Tibial artery (tissue), 4 donors: Measurements from ENCODE around the gene NME3.

ENCODE experiments used
- DNase-seq, 2 donors: peaks; one replicate each; pipeline ENCODE4 v3.0.0-alpha.2; 2019
- H3K27ac ChIP-seq, 2 donors: fragments of 200-600 bp; sonication (generic) in 1 of 2; 1 replicate in 1 of 2; 2 replicates in 1 of 2; pipeline ENCODE4 v1.5.1; 2018 to 2019; ENCODE audit warnings: mild to moderate bottlenecking in 1 of 2
- H3K27me3 ChIP-seq, 2 donors: fragments of 200-600 bp; sonication (generic) in 1 of 2; one replicate each; pipeline versions ENCODE4 v1.5.1 to v1.6.0; 2016 to 2019
- H3K36me3 ChIP-seq, 3 donors: fragments of 200-600 bp; sonication (generic) in 2 of 3; one replicate each; pipeline ENCODE4 v1.5.1; 2016 to 2019; ENCODE audit warnings: mild to moderate bottlenecking in 2 of 3
- H3K4me1 ChIP-seq, 4 donors: fragments of 200-600 bp; sonication (generic) in 2 of 4; 1 replicate in 3 of 4; 2 replicates in 1 of 4; pipeline ENCODE4 v1.5.1; 2016 to 2019
- H3K4me3 ChIP-seq, 2 donors: fragments of 200-600 bp; sonication (generic) in 1 of 2; 1 replicate in 1 of 2; 2 replicates in 1 of 2; pipeline ENCODE4 v1.5.1; 2018 to 2019; ENCODE audit warnings: mild to moderate bottlenecking in 2 of 2
- H3K9me3 ChIP-seq, 3 donors: fragments of 200-600 bp; sonication (generic) in 1 of 3; one replicate each; pipeline ENCODE4 v1.5.1; 2016 to 2019
- CTCF ChIP-seq, 2 experiments: fragments of 200-600 bp in 1 of 2; fragments of 450-650 bp in 1 of 2; IDR thresholded peaks; one replicate each; pipeline ENCODE4 v1.5.1; 2017 to 2019; ENCODE audit warnings: antibody characterized with exemption in 2 of 2, mild to moderate bottlenecking in 1 of 2, moderate library complexity in 1 of 2
- intact Hi-C: fragments of 100-400 bp; cut with DNase I; formaldehyde crosslinking; loops from one replicate; pipeline ENCODE4 v1.15.0; 2023; ENCODE audit warnings: low total_unique reads

Gene NME3

GRCh38 chr16:1752853-1753252, 18.5 kb downstream of the NME3 start:
- DNase-seq, result no peak
- intact Hi-C loops, result no loop called here
- H3K36me3 ChIP-seq, result peaks cover 50 to 79% (median 57%) of the 10 kb centered on the region in 3 donors

GRCh38 chr16:1751946-1752345, 19.4 kb downstream of the NME3 start:
- no peak overlapping the region for H3K27ac ChIP-seq
- no peak for DNase-seq
- TF ChIP-seq CTCF (IDR thresholded peaks at IDR 0.05), result no peak
- no peaks in the 10 kb centered on the region for H3K9me3 ChIP-seq
- peaks cover 49 to 81% (median 57%) of the 10 kb centered on the region in 3 donors for H3K36me3 ChIP-seq
- intact Hi-C loops, result no loop called here
- H3K27me3 ChIP-seq, result no peaks in the 10 kb centered on the region
- no peak overlapping the region for H3K4me3 ChIP-seq
- no peaks in the 10 kb centered on the region for H3K4me1 ChIP-seq

More at GRCh38 chr16:1752853-1753252, 18.5 kb downstream of the NME3 start:
- H3K9me3 ChIP-seq, result no peaks in the 10 kb centered on the region
- no peak overlapping the region for H3K4me3 ChIP-seq
- H3K27me3 ChIP-seq, result no peaks in the 10 kb centered on the region
- no peaks in the 10 kb centered on the region for H3K4me1 ChIP-seq
- H3K27ac ChIP-seq, result no peak overlapping the region
- TF ChIP-seq CTCF (IDR thresholded peaks at IDR 0.05), result no peak

GRCh38 chr16:1749152-1750117, 21.9 kb downstream of the NME3 start:
- no peak for DNase-seq
- Histone ChIP-seq H3K27ac (no peak overlapping the region), H3K4me3 (no peak overlapping the region), H3K36me3 (peaks cover 45 to 94% (median 72%) of the 10 kb centered on the region in 3 donors), H3K27me3 (no peaks in the 10 kb centered on the region), H3K9me3 (no peaks in the 10 kb centered on the region), H3K4me1 (no peaks in the 10 kb centered on the region)
- intact Hi-C loops, result no loop called here
- TF ChIP-seq CTCF (IDR thresholded peaks at IDR 0.05), result no peak

- no peak for TF ChIP-seq CTCF (IDR thresholded peaks at IDR 0.05)
- peaks cover 52 to 97% (median 85%) of the 10 kb centered on the region in 3 donors for H3K36me3 ChIP-seq
- H3K27ac ChIP-seq, result no peak overlapping the region
- DNase-seq, result no peak
- no peaks in the 10 kb centered on the region for H3K4me1 ChIP-seq
- no peaks in the 10 kb centered on the region for H3K9me3 ChIP-seq
- intact Hi-C loops, result no loop called here
- no peak overlapping the region for H3K4me3 ChIP-seq
- H3K27me3 ChIP-seq, result no peaks in the 10 kb centered on the region
Measured at GRCh38 chr16:1747934-1748333, 23.4 kb downstream of the NME3 start.

- intact Hi-C loops, result no loop called here
- H3K27ac ChIP-seq, result no peak overlapping the region
- no peaks in the 10 kb centered on the region for H3K4me1 ChIP-seq
- no peaks in the 10 kb centered on the region for H3K27me3 ChIP-seq
- H3K9me3 ChIP-seq, result no peaks in the 10 kb centered on the region
- H3K36me3 ChIP-seq, result peaks cover 40 to 96% (median 79%) of the 10 kb centered on the region in 3 donors
- no peak for DNase-seq
- no peak for TF ChIP-seq CTCF (IDR thresholded peaks at IDR 0.05)
- no peak overlapping the region for H3K4me3 ChIP-seq
Measured at GRCh38 chr16:1746693-1747195, 24.6 kb downstream of the NME3 start.
